Stimulated activated CD4-positive, alpha-beta T cell treated with anti-CD3 and anti-CD28 coated beads, TNF-alpha, amount 100 ng/mL, for 24 hours (primary cell): ENCODE results near the gene THADA.
"Not testable (repeated sequence)": the region's sequence is repeated elsewhere in the genome, so short reads cannot be mapped to it uniquely, and the experiment has no call there.

Source experiments
- DNase-seq, 3 experiments: peaks; one replicate each; pipeline ENCODE4 v3.0.0-alpha.2; 2020; ENCODE audit warnings: low read depth in 3 of 3

The THADA gene

DNA sequence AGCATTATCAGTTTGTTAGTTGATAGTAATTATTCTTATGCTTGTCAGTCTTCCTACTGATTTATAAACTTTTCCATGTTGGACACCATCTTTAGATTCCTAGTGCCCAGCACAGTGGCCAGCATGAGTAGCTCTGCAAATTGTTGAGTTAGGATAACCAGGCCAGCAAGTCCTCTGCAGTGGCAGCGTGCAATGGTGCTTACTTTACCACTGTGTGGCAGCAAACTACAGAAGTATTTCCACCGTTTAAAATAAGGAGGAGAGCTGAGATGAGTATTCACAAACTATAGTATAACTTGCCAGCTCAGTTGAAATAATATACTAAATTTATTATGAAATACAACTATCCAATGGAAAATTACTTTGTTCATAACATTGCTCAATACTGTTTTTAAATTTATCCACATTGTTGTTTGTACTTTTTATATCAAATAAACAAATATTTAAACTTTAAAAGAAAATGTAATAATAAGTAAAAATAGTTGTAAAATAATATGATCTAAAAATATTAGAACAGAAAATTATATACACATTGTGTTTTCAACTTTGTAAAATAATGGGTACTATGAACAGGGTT, 9.3 kb upstream of the THADA start:
- peak in 1 of 3 experiments; percentile 25 for DNase-seq

DNA sequence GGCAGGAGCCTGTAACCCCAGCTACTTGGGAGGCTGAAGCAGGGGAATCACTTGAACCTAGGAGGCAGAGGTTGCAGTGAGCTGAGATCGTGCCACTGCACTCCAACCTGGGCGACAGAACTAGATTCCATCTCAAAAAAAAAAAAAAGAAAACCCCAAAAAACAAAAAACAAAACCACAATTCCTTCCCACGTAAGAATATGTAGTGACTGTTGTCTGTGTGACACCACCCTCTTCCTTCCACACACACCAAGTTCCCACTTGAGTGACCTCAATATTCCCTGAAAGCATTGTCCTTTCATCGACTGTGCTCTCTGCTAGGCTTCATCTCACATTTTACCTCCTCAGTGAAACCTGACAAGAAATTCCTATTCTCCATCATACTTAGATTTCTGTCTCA, 8.8 kb upstream of the THADA start:
- no peak for DNase-seq

DNA sequence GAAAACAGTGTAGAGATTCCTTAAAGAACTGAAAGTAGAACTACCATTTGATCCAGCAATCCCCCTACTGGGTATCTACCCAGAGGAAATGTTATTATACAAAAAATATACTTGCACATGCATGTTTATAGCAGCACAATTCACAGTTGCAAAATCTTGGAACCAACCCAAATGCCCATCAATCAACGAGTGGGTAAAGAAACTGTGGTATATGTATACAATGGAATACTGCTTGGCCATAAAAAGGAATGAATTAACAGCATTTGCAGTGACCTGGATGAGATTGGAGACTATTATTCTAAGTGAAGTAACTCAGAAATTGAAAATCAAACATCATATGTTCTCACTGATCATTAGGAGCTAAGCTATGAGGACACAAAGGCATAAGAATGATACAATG, 4.8 kb upstream of the THADA start:
- DNase-seq = not testable (repeated sequence)

- no peak for DNase-seq
These were observed 963 bp downstream of the THADA start for GRCh38 chr2:43594875-43595274.

DNA sequence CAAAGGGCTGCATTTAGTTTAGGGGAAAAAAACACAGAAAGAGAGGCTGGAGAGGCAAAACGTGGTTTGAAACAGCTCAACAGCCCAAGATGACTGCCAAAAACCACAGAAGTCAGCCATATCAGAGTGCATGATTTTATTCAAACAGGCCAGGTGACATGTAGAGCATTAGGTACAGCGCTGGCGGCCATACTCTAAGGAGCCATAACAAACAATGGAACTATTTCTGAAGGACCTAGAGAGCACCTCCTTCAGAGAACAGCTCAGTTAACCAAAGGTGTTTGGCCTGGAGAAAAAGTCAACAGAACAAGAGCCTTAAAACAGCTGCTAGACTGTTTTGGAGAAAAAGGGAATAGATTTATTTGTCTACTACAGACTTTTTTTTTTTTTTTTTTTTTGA, 2.6 kb downstream of the THADA start:
- no peak for DNase-seq

GRCh38 chr2:43592443-43592842, 3.4 kb downstream of the THADA start:
- no peak for DNase-seq

DNA sequence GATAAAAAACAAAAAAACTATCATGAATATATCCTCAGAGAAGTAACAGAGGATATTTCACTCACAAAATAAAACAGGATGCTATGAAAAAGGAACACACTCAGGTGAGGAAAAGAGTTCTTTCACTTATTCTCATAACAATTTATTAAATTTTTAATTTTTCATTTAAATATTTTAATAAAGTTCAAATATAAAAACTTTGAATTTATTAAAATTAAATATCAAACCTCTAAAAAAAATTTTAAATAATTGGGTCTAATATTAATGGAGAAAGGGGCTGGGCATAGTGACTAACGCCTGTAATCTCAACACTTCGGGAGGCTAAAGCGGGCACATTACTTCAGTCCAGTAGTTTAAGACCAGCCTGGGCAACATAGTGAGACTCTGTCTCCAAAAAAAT, 10.1 kb downstream of the THADA start:
- no peak for DNase-seq

DNA sequence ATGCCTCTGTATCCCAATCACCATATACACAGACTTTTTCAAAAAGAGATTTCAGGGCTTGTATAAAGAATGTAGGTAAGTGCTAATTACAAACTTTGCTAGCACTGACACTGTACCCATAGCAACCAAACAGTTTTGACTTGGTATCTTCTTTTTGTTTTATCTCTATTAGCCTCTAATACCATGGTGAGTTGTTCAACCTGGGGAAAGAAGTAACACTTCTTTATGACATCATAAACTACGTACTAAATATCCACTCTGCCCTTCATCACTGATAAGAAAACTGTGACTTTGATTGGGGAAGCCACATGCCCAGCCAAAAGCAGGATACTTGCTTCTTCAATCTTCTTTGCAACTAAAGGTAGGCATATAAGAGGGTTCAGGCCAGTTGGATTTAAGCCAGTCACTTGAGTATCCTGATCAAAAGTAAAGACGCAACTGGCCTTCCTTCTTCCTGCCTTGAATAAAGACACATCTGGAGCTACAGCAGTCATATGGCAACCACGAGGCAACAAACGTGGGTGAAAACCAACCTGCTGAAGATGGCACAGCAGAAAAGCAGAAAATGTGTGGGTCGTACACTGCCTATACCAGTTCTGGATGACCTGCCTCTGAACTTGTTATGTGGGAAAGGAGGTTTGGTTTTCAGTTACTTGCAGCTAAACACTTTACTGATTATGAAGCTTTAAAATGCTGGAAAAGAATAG, 16.4 kb downstream of the THADA start:
- DNase-seq = no peak

DNA sequence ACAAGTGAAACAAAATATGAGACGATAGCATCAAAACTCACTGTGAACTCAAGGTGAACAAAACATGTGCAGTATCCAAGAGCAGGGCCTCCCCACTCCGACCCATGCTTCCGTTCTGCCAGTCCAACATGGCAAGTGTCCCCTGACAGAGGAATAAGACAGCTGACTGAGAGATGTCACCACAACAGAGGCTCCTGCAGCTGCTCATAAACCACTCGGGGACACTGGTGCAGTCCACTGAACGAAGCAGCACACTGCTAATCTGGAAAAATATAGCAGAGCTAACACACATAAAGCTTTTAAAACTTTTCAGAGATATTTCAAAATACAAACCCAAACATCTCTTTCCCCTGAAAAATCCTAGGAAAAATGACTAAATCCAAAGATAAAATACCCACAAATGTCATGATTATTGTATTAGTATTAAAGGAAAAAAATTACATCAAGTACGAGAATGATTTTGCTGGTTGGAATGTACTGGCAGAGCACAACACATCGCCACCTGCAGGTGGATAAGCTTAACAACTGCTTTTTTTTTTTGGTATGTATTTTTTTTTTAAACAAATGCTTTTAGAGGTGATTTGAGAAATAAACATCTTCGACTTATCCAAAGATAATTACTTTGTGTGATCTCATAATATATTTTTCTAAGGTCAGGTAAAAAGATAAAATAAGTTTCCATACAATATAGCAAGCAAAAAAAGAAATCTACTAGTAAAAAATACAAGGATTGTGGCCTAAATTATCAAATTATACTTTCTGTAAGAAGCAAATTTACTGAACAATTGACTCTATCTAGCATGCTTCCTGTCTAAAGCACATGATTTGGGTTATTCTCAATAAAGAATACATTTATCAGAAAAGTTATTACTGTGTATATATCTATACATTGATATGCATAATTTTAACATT, 18.6 kb downstream of the THADA start:
- no peak for DNase-seq

GRCh38 chr2:43572244-43572643, 23.6 kb downstream of the THADA start:
- no peak for DNase-seq

DNA sequence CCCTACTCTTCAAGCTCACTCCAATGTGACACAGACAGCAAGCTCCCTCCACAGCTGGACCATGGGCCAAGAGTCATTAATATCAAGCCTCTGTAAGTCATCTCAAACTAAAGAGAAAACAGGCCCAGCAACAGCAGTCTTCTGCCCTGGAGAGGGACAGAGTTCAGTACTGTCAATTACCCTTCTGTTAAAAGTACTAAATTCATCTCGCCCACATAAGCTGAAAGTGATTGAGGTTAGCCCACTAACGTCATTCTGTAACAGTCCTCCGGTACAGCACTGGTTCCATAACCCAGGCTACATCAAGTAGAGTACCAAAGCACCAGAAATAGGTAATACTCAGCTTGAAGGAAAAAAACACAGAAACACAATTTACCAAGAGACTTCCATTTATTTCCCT, 25.9 kb downstream of the THADA start:
- no peak for DNase-seq

GRCh38 chr2:43568228-43568627, 27.6 kb downstream of the THADA start:
- DNase-seq = no peak

- no peak for DNase-seq
These were observed 29.4 kb downstream of the THADA start for GRCh38 chr2:43566461-43566729.

DNA sequence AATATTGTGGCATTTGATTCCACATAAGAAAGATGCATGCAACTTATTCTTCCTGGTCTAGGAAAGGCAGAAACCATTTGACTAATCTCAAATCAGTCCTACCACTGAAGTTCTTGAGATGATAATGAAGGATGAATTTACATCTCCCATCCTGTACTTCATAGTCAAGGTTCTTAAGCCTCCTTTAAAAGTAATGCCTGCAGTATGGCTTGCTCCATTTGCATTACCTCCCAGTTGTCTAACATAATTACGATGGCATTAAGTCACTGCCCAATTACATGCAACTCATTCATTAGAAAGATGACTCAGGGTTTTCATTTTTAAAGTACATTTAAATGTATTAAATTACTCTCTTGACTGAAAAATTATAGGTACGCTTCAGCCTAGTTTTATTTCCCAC, 32.2 kb downstream of the THADA start:
- DNase-seq = no peak

- no peak for DNase-seq
These were observed 35.6 kb downstream of the THADA start for GRCh38 chr2:43560231-43560547.

DNA sequence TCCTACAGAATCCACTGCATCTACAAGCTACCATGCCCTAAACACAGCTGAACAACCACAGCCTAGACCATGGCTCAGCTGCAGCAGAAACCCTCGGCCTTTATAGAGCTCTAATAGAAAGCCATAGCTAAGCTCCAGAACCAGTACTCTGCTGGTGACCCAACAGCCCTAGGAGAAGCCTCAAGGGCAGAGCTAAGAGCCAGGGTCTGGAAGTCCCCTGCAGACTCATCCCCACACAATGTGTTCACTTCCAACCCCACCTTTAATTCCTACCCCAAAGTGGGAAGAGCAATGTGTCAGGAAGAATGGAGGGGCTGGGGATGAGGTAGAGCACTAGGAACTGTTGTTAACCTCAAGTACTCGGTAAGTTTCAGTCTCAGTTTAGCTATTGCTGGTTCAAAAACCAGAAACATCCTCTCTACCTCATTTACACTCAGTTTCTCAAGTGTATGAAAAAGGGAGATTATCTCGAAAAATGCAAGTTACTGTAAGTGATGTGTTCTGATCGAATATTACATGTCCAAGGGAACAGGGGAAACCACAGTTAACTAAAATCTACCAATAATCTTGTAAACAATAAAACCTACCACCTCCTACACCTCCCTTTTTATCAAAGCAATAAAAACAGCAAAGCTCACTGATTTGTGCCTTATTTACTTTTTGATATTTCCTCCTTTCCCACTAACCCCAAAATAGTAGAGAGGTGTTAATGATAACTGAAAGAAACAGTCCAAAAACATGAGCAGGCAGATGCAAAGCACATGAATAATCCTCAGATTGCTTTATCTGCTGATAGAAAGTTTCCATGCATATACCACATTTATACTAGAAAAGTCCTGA, 36.2 kb downstream of the THADA start:
- peak in 1 of 3 experiments; percentile 3 for DNase-seq

- DNase-seq = no peak
These were observed 38.6 kb downstream of the THADA start for GRCh38 chr2:43557196-43557595.

- DNase-seq = no peak
These were observed 39.6 kb downstream of the THADA start for GRCh38 chr2:43556256-43556655.

DNA sequence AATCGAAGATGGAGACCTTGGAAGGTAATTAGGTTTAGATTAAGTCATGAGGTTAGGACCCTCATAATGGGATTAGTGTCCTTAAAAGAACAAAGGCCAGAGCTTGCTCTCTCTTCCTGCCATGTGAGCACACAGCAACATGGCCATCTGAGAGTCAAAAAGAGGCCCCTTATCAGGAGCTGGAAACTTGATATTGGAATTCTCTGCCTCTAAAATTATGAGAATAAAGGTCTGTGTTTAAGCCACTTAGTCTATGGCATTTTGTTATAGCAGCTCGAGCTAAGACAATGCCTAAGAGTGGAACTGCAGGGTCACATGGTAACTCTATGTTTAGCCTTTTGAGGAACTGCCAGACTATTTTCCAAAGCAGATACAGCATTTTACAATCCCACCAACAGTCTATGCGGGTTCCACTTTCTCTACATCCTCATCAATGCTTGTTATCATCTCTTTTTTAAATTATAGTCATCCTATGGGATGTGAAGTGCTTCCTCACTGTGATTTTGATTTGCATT, 42.4 kb downstream of the THADA start:
- DNase-seq = no peak

DNA sequence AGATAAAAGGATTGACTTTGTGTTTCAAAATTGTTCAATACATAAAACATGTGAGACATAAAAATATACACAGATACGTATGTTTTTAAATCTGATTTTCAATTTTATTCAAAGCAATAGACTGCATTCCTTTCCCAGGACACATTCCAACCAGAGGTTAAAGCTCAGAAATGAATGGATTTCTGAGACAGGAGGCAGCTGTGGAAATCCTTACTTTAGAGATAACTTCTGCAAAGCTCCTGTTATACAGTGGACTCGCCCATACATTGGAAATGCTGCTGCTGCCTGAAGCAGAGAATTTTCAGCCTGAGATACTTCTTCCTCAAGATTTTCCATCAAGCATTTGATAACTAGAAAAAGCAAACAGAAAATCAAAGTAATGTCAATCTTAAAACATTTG, 43.8 kb downstream of the THADA start:
- DNase-seq = no peak

- DNase-seq = not testable (repeated sequence)
These were observed 47.5 kb downstream of the THADA start for GRCh38 chr2:43548381-43548780.

DNA sequence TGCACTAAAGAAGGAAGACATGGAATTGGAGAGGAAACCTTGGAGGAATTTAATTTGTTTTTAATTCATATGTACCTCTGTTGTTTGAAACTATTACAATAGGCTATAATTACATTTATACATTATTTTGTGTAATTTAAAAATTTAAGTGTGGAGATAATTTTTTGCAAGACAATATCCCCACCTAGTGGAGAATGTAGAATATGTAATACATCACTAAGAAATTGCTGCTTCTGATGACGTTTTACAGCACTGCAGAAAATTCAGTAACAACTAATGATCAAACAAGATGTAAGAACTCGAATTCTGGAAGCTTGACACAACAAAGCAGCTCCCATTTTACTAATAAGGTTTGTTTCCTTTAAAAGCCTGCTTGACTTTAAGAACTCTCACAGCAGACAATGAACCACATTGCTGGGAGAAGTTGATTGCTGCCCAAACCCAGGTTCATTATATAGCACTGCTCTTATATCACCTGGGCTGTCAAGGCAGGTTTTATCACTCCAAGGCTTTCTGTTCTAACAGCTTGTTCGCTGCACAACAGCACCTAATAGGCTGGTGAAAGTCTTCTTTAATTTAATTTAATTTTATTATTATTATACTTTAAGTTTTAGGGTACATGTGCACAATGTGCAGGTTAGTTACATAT, 53.4 kb downstream of the THADA start:
- no peak for DNase-seq
